H4 (cell line): Measurements from ENCODE around the gene RIC1. TPM values are rescaled to one million over a fixed set of nuclear protein-coding genes. Genes with fewer than 3 reads are reported as not detected.
"Not testable (repeated sequence)": the region's sequence is repeated elsewhere in the genome, so short reads cannot be mapped to it uniquely, and the experiment has no call there.

Experiments
- DNase-seq: peaks from one replicate; pipeline ENCODE4 v3.0.0-alpha.2; 2015; ENCODE audit warnings: low spot score
- total RNA-seq: library from RNA; depleted of rRNA; stranded (reverse); fragments of >200 nt; shearing (Covaris generic); gene quantifications from 2 replicates; pipeline ENCODE4 v1.2.3, GENCODE V29; 2014

Gene RIC1
- total RNA-seq, 1 experiment from 2014 or later, result 10.1 TPM

DNA sequence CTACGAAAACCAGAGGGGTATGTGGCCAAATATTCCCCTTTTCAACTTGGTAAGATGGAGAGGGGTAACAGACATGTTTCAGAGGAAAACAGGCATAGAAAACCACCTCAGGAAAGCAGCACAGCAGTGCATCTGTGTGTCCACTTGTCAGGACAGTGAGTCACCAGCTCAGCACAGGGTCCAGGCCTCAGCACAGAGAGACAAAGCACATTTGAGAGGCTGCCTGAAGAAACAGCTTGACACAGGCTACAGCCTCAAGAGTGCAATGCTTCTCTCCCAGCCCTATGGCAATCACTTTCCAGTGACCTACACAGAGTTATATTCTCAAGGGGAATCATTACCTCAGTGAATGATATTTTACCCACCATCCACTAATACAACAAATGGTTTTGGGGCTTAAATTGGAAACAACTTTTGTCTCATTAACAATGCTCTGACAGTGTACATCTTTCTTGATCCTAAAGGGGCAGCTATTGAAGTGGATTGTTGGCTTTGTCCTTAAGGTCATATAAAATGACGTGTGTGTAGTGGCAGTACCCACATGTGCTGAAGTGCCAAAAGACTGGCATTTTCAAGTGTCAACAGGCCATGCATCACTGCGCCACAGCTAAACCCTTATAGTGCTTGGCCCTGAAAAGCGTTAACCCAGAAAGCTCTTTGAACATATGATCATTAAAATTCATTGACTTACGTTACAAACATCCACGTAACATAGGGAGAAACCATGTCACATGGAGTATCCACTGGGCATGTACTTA lies 157.6 kb downstream of the RIC1 start:
- no peak for DNase-seq

DNA sequence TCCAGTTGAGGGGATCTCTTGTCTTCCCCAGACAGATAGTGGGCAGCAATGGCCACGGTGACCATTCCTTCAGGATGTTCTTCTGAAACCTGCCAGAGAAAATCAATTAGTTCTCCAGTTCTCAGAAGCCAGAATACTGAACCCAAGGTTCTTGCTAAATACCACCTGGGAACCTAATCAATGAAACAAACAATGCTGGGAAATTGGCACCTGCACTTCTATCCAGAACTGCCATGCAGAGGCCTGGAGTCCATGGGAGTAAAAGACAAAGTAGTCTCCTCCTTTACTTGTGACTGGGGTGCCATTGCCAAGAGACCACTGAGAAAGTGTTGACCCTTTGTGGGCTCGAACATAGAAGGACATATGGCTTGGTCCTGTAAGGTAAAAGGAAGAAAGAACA lies 158.3 kb downstream of the RIC1 start:
- DNase-seq, result no peak

GRCh38 chr9:5787759-5788302 lies 158.9 kb downstream of the RIC1 start:
- DNase-seq, result no peak

DNA sequence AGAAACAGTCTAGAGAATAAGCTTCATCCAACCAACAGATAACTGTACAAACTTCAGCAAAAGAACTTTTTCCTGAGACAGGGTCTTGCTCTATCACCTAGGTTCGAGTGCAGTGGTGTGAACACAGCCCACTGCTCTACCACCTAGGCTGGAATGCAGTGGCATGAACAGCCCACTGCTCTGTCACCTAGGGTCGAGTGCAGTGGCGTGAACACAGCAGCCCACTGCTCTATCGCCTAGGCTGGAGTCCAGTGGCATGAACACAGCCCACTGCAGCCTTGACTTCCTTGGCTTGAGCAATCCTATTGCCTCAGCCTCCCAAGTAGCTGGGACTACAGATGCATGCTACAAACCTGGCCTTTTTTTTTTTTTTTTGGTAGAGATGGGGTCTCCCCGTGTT lies 160.6 kb downstream of the RIC1 start:
- no peak for DNase-seq

DNA sequence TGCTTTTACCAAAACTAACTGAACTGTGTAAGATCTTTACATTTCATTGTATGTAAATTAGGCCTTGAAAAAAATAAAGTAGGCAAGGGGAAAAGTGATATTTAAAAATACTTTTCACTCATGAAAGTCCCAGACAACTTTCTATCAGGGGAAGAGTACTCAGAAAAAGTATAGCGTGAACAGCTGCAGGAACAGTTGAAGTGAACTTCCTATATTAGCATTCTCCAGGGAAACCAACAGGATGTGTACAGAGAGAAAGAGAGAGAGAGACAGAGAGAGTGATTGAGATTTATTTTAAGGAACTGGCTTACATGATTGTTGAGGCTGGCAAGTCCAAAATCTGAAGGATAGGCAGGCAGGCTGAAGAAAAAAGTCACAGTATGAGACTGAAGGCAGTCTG lies 162.0 kb downstream of the RIC1 start:
- no peak for DNase-seq

- no peak for DNase-seq
Observed at GRCh38 chr9:5791870-5792269, 163.0 kb downstream of the RIC1 start.

DNA sequence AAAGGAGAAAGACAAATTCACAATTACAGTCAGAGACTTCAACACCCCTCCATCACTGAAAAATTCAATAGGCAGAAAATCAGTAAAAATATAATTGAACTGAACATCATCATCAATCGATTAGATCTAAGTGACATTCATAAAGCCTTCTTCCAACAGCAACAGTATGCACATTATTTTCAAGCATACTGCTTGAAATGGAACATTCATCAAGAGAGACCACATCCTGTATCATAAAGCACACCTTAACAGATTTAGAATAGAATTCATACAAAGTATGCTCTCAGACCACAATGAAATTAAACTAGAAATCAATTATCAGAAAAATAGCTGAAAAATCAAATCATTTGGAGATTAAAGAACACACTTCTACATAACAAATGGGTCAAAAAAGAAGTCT lies 164.9 kb downstream of the RIC1 start:
- DNase-seq, result no peak

DNA sequence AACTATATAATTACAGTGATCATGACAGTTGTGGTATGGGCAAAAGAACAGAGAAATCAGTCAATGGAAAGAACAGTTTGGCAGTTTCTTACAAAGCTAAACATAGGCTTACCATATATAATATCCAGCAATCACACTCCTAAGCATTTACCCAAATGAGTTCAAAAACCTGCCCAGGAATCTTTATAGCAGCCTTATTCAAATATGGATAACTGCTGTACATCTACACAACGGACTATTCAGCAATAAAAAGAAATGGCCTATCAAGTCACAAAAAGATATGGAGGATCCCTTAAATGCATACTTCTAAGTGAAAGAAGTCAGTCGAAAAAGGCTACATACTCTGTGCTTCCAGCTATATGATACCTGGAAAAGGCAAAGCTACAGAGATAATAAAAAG lies 167.4 kb downstream of the RIC1 start:
- no peak for DNase-seq

DNA sequence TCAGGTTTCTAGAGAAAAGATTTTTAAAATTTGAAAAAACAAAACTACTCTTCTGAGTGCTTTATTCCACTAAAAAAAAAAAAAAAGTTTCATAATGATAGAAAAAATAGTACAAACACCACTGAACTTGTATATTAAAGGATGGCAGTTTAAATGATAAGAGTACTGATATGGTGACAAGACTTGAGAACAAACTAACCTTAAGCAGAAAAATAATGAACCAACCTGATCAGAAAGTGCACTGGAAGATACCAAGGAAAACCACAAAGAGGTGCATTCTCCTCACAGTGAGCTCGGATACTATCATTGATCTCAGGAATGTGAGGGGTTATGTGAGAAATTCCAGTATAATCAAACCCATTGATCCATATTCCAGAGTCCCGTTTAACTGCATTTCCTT lies 169.7 kb downstream of the RIC1 start:
- DNase-seq, result no peak

DNA sequence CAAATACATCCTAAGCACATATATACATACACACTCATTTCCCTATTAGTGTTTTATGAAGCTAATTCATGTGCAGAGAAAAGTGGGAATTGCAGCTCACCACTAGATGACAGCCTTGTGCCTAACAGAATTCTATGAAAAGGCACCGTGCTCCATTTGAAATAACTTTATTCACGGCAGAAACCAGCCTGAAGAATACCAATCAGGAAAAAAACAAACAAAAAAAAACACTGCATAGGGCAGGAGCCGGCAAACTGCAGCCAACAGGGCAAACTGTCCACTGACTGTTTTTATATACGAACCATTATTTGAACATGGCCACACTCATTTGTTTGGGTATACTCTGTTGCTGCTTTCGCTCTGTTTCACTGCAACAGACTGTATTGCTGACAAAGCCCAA lies 170.4 kb downstream of the RIC1 start:
- DNase-seq, result peak; percentile 21

GRCh38 chr9:5800378-5800777 lies 171.5 kb downstream of the RIC1 start:
- not testable (repeated sequence) for DNase-seq

- DNase-seq, result no peak
Observed at GRCh38 chr9:5800969-5801738, 172.2 kb downstream of the RIC1 start.

GRCh38 chr9:5801739-5802113 lies 172.8 kb downstream of the RIC1 start:
- no peak for DNase-seq

GRCh38 chr9:5805478-5805877 lies 176.6 kb downstream of the RIC1 start:
- DNase-seq, result no peak

DNA sequence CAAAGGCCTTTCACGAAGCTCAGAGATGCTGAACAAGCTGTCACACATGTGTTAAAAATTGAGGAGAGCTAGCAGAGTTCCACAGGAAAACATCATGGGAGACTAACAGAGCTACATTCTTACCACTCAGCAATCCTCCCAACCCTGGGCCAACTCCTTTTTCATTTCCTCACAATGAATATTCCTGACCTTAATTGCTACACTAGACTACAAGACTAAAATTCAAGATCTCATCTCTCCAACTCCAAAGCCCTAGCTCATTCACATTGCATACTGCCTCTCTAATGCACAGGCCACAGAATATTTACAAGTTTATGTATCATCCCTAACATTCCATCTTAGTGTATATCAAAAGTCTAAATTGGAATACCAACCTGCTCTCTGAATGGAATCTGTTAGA lies 182.8 kb downstream of the RIC1 start:
- DNase-seq, result no peak

GRCh38 chr9:5813824-5814223 lies 184.9 kb downstream of the RIC1 start:
- DNase-seq, result no peak

DNA sequence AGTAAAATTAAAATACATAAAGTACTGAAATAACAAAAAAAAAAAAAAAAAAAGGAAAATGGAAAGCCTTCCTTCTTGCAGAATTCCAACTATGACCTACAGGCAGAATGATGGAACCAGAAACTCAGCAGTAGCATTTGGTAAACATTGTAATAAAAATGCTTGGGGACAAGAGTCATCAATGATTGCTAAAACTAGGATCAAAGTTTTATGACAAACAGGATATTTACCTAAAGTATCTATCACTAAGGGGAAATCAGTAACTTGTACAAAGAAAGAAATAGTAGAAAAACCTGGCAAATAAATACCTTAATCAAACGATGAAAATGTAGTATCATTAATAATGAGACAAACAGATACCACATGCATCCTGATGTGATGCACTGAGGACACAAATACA lies 186.6 kb downstream of the RIC1 start:
- DNase-seq, result no peak

GRCh38 chr9:5817862-5818261 lies 189.0 kb downstream of the RIC1 start:
- DNase-seq, result peak; percentile 8

DNA sequence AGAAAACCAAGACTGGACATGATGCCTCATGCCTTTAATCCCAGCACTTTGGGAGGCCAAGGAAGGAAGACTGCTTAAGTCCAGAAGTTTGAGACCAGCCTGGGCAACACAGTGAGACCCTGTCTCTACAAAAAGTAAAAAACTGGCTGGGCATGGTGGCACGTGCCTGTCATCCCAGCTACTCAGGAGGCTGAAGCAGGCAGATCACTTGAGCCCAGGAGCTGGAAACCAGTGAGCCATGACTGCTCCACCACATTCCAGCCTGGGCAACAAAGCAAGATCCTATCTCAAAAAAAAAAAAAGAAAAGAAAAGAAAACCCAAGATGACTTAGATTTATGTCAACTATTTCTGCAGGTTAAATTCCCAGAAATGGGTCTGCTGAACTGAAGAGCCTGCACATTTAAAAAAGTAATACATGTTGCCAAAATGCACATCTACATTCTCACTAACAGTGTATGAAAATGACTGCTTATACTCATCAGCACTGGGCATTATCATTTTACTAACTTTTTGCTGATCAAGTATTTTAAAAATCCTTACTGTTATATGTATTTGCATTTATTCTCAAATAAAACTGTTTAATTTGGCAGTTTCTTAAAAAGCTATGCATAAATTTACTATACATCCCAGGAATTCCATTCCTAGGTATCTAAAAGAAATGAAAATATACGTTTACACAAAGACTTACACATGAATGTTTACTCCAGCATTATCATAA lies 189.7 kb downstream of the RIC1 start:
- DNase-seq, result no peak

DNA sequence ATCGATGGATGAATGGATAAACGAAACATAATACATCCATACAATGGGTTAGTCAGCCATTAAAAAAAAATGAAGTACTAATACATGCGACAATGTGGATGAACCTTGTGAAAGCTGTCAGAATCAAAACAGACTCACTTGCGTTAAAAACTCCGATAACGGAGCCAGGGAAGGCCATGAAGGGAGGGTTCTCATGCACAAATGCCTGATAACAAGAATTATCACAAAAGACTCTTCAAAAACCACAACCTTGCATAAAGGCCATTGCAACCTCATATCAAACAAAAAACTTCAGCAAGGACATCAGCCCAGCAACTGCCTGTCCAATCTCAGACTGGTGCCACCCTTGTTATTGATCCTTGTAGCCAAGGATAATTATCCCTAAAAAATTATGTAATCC lies 190.3 kb downstream of the RIC1 start:
- no peak for DNase-seq

DNA sequence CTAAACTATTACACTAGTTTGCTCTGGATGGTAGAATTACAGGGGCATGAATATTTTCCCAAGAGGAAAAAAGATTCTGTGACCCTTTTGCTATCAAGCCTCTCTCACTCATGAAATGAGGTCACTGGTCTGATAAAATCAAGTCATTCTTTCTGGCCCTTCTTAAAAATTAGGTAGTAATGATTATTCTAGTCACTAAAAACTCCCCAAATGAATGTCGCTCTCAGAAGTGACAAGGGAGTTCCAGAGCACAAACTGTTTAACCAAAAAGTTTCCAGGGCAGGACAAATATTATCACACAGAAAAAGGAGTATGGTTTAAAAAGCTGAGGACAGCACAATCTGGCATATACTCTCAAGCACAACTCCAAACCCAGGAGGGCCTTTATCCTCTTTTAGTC lies 191.5 kb downstream of the RIC1 start:
- no peak for DNase-seq

GRCh38 chr9:5825223-5825622 lies 196.3 kb downstream of the RIC1 start:
- no peak for DNase-seq
